Right renal pelvis (tissue), 4 donors: Measurements from ENCODE around the gene COA4. TPM values are rescaled to one million over a fixed set of nuclear protein-coding genes. Genes with fewer than 3 reads are reported as not detected.
"Not testable (repeated sequence)": the region's sequence is repeated elsewhere in the genome, so short reads cannot be mapped to it uniquely, and the experiment has no call there.

Source experiments
- DNase-seq, 4 donors: peaks; one replicate each; pipeline ENCODE4 v3.0.0-alpha.2; 2013; ENCODE audit warnings: low read depth in 4 of 4, low spot score in 3 of 4, missing footprints in 1 of 4
- polyA plus RNA-seq, 4 donors: library from polyadenylated mRNA; unstranded; fragments of 120-200 nt; gene quantifications; one replicate each; pipeline ENCODE4 v1.2.1, GENCODE V29; 2013; ENCODE audit not compliant: insufficient read length in 4 of 4

The COA4 gene
- polyA plus RNA-seq, result 10 to 100 TPM; 66.9 to 76.0 (median 69.5) TPM

GRCh38 chr11:73876424-73877310, at the start of gene COA4, which contains the start of gene PAAF1:
TSS of gene COA4 (minus strand) at chr11:73876846. CDS start at chr11:73873378, 3,468 bp downstream.
TSS of gene PAAF1 (plus strand) at chr11:73876999. CDS start at chr11:73877022, 23 bp downstream.
- DNase-seq, result peak; percentile 94 to 95 (median 94)

- no peak for DNase-seq
Measured at GRCh38 chr11:73921180-73921579, 44.5 kb upstream of the COA4 start.

GRCh38 chr11:73916435-73916834, 39.8 kb upstream of the COA4 start:
- no peak for DNase-seq

- no peak for DNase-seq
Measured at GRCh38 chr11:73914284-73914683, 37.6 kb upstream of the COA4 start.

GRCh38 chr11:73913472-73913871, 36.8 kb upstream of the COA4 start:
- DNase-seq, result no peak

GRCh38 chr11:73912026-73912425, 35.4 kb upstream of the COA4 start:
- DNase-seq, result no peak

- DNase-seq, result no peak
Measured at GRCh38 chr11:73907191-73907590, 30.5 kb upstream of the COA4 start.

GRCh38 chr11:73902303-73902702, 25.7 kb upstream of the COA4 start:
- no peak for DNase-seq

- no peak for DNase-seq
Measured at GRCh38 chr11:73894725-73895335, 18.2 kb upstream of the COA4 start.

- DNase-seq, result no peak
Measured at GRCh38 chr11:73893041-73893440, 16.4 kb upstream of the COA4 start.

GRCh38 chr11:73889536-73889935, 12.9 kb upstream of the COA4 start:
- no peak for DNase-seq

- no peak for DNase-seq
Measured at GRCh38 chr11:73889019-73889418, 12.4 kb upstream of the COA4 start.

GRCh38 chr11:73888244-73888643, 11.6 kb upstream of the COA4 start:
- DNase-seq, result no peak

GRCh38 chr11:73883856-73884255, 7.2 kb upstream of the COA4 start:
- no peak for DNase-seq

- not testable (repeated sequence) for DNase-seq
Measured at GRCh38 chr11:73880449-73880848, 3.8 kb upstream of the COA4 start.

GRCh38 chr11:73878771-73879170, 2.1 kb upstream of the COA4 start:
- DNase-seq, result no peak

- DNase-seq, result no peak
Measured at GRCh38 chr11:73875840-73876239, 806 bp downstream of the COA4 start.

- DNase-seq, result no peak
Measured at GRCh38 chr11:73875380-73875779, 1.3 kb downstream of the COA4 start.

- DNase-seq, result no peak
Measured at GRCh38 chr11:73872749-73873357, 3.8 kb downstream of the COA4 start.

- no peak for DNase-seq
Measured at GRCh38 chr11:73870261-73870660, 6.4 kb downstream of the COA4 start.

- no peak for DNase-seq
Measured at GRCh38 chr11:73869332-73869949, 7.2 kb downstream of the COA4 start.
